ENCODE data around the gene SCARF2. TPM values are rescaled to one million over a fixed set of nuclear protein-coding genes. Genes with fewer than 3 reads are reported as not detected.

Gene SCARF2
- total and polyA plus RNA-seq, 2 of the 13 experiments (the other 11 are each of a cell fraction or from before 2014, with no cell fraction given): 3.3 to 6.2 TPM

GRCh38 chr22:20463324-20464095 is 25.9 kb upstream of the SCARF2 start:
- DNase-seq (ENCODE audit: low spot score) (no peak), FAIRE-seq (no peak)

More at GRCh38 chr22:20463324-20464095, 25.9 kb upstream of the SCARF2 start:
- no peaks in the 10 kb centered on the region for H3K79me2 ChIP-seq (ENCODE audit: insufficient read depth, low read length)
- no peak overlapping the region for H3K9ac ChIP-seq (ENCODE audit: insufficient read depth, low read depth, low read length)
- WGBS (ENCODE audit: low lambda C conversion rate): 89% methylated on average over 2 of the region's 2 CpGs
- POLR2A ChIA-PET: no interaction called here
- no peaks in the 10 kb centered on the region for H3K27me3 ChIP-seq (ENCODE audit: control insufficient read depth in 1 of 2, insufficient read depth in 2 of 2, low read length in 2 of 2)
- intact Hi-C loops (cut with micrococcal nuclease; ENCODE audit: unreplicated experiment): no loop called here
- no peak overlapping the region for H3K27ac ChIP-seq (ENCODE audit: extremely low read length, insufficient read depth, low read length)
- in situ Hi-C loops (cut with HindIII; ENCODE audit: extremely low pct_ligation_motif_present, low pct_unique_long_range_greater_than_20kb): no loop called here
- no peak overlapping the region for H3K4me2 ChIP-seq (ENCODE audit: low read depth, low read length)
- CTCF ChIA-PET (ENCODE audit: low intra/inter-chr PET ratio, low total read pairs): no interaction called here
- H2AFZ ChIP-seq (ENCODE audit: low read length): no peak overlapping the region
- TF ChIP-seq MXD1 (CRISPR knock-in tag; IDR thresholded peaks at IDR 0.05): no peak
- no peak for TF ChIP-seq KAT8 (CRISPR knock-in tag; IDR thresholded peaks at IDR 0.05)
- no peak for TF ChIP-seq GFI1 (CRISPR knock-in tag; IDR thresholded peaks at IDR 0.05; ENCODE audit: borderline replicate concordance)
- TF ChIP-seq, protein P1, sequence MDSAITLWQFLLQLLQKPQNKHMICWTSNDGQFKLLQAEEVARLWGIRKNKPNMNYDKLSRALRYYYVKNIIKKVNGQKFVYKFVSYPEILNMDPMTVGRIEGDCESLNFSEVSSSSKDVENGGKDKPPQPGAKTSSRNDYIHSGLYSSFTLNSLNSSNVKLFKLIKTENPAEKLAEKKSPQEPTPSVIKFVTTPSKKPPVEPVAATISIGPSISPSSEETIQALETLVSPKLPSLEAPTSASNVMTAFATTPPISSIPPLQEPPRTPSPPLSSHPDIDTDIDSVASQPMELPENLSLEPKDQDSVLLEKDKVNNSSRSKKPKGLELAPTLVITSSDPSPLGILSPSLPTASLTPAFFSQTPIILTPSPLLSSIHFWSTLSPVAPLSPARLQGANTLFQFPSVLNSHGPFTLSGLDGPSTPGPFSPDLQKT (CRISPR knock-in tag; IDR thresholded peaks at IDR 0.05; ENCODE audit: borderline replicate concordance): no peak
- no peak for TF ChIP-seq HNRNPK (IDR thresholded peaks at IDR 0.05; ENCODE audit: low read depth, low read length, poor library complexity, severe bottlenecking)
- no peak for TF ChIP-seq HES4 (CRISPR knock-in tag; IDR thresholded peaks at IDR 0.05; ENCODE audit: borderline replicate concordance)
- no peak for TF ChIP-seq ZNF576 (CRISPR knock-in tag; IDR thresholded peaks at IDR 0.05)
- TF ChIP-seq PCBP1 (IDR thresholded peaks at IDR 0.05; ENCODE audit: borderline replicate concordance, low read depth, low read length): no peak
- TF ChIP-seq ZBTB1 (CRISPR knock-in tag; IDR thresholded peaks at IDR 0.05; ENCODE audit: borderline replicate concordance): no peak
- TF ChIP-seq, protein P2, sequence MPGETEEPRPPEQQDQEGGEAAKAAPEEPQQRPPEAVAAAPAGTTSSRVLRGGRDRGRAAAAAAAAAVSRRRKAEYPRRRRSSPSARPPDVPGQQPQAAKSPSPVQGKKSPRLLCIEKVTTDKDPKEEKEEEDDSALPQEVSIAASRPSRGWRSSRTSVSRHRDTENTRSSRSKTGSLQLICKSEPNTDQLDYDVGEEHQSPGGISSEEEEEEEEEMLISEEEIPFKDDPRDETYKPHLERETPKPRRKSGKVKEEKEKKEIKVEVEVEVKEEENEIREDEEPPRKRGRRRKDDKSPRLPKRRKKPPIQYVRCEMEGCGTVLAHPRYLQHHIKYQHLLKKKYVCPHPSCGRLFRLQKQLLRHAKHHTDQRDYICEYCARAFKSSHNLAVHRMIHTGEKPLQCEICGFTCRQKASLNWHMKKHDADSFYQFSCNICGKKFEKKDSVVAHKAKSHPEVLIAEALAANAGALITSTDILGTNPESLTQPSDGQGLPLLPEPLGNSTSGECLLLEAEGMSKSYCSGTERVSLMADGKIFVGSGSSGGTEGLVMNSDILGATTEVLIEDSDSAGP (CRISPR knock-in tag; IDR thresholded peaks at IDR 0.05; ENCODE audit: borderline replicate concordance): no peak
- TF ChIP-seq ELF1 (CRISPR knock-in tag; IDR thresholded peaks at IDR 0.05): no peak
- TF ChIP-seq FOSL2 (CRISPR knock-in tag; IDR thresholded peaks at IDR 0.05): no peak
- TF ChIP-seq TRIM24 (CRISPR knock-in tag; IDR thresholded peaks at IDR 0.05): no peak
- no peak for TF ChIP-seq NR0B2 (CRISPR knock-in tag; IDR thresholded peaks at IDR 0.05)
- no peak for TF ChIP-seq ZNF260 (CRISPR knock-in tag; IDR thresholded peaks at IDR 0.05; ENCODE audit: borderline replicate concordance, low read depth)
- peaks cover 1 to 4% of the 10 kb centered on the region in 2 experiments; a peak in 1 of 5 replicates for H3K36me3 ChIP-seq (replicated peaks in 1 of 2; ENCODE audit: control insufficient read depth in 1 of 2, insufficient read depth in 2 of 2, low read length in 2 of 2)
- H3K4me3 ChIP-seq (replicated peaks in 1 of 3; ENCODE audit: insufficient read depth in 1 of 3, low read depth in 2 of 3, low read length in 3 of 3): no peak overlapping the region
- ATAC-seq: no peak
- no TSS peak for BruUV-seq (replicated peaks)
- no peaks in the 10 kb centered on the region for H3K9me3 ChIP-seq (ENCODE audit: low read length)
- no peaks in the 10 kb centered on the region for H4K20me1 ChIP-seq (ENCODE audit: insufficient read depth, low read length)
- H3K4me1 ChIP-seq (ENCODE audit: insufficient read depth, low read length): no peaks in the 10 kb centered on the region

All from HepG2 (cell line).